AG10803 (cell line): ENCODE results near the gene EBF4.
A peak's percentile ranks its signal among the peaks of the same experiment; 100 is the strongest.
"Not testable (repeated sequence)": the region's sequence is repeated elsewhere in the genome, so short reads cannot be mapped to it uniquely, and the experiment has no call there.

Experiments
- DNase-seq: peaks from one replicate; pipeline ENCODE4 v3.0.0; 2010; ENCODE audit warnings: low read depth
- H3K4me3 ChIP-seq: 2 replicates; pipeline ENCODE4 v1.5.1; 2011; ENCODE audit warnings: mild to moderate bottlenecking, low read length, control low read depth
- CTCF ChIP-seq: conservative IDR thresholded peaks from 2 replicates; pipeline ENCODE4 v1.5.1; 2011; ENCODE audit warnings: mild to moderate bottlenecking, low read length, control low read depth, inconsistent platforms

EBF4 gene

GRCh38 chr20:2804852-2805688 lies 112.5 kb downstream of the EBF4 start:
- TF ChIP-seq CTCF = no peak
- H3K4me3 ChIP-seq = peak overlapping the region; percentile 15
- DNase-seq = peak; percentile 17

GRCh38 chr20:2805689-2806350 lies 113.2 kb downstream of the EBF4 start:
- DNase-seq = no peak
- no peak for TF ChIP-seq CTCF
- H3K4me3 ChIP-seq = no peak overlapping the region

GRCh38 chr20:2806351-2806701 lies 113.7 kb downstream of the EBF4 start:
- no peak for DNase-seq
- no peak for TF ChIP-seq CTCF
- H3K4me3 ChIP-seq = no peak overlapping the region

- TF ChIP-seq CTCF = no peak
- DNase-seq = no peak
These were observed 114.4 kb downstream of the EBF4 start for GRCh38 chr20:2807019-2807418.

GRCh38 chr20:2807929-2808328 lies 115.3 kb downstream of the EBF4 start:
- H3K4me3 ChIP-seq, DNase-seq: not testable (repeated sequence)

More at GRCh38 chr20:2807019-2807418, 114.4 kb downstream of the EBF4 start:
- no peak overlapping the region for H3K4me3 ChIP-seq

- H3K4me3 ChIP-seq = no peak overlapping the region
- DNase-seq = no peak
- no peak for TF ChIP-seq CTCF
These were observed 117.1 kb downstream of the EBF4 start for GRCh38 chr20:2809690-2810089.
